Left ventricle myocardium inferior (tissue), 1 donor: ENCODE results near the gene BTBD7. TPM values are rescaled to one million over a fixed set of nuclear protein-coding genes. Genes with fewer than 3 reads are reported as not detected.

Experiments
- DNase-seq: peaks from one replicate; pipeline ENCODE4 v3.0.0-alpha.2; 2020
- H3K27ac ChIP-seq: fragments of 200-600 bp; replicated peaks from 2 replicates; pipeline ENCODE4 v1.8.0; 2021
- H3K27me3 ChIP-seq: fragments of 200-600 bp; 2 replicates; pipeline ENCODE4 v1.8.0; 2021; ENCODE audit warnings: low read depth
- H3K36me3 ChIP-seq: fragments of 200-600 bp; 2 replicates; pipeline ENCODE4 v1.8.0; 2021
- H3K4me1 ChIP-seq: fragments of 200-600 bp; 2 replicates; pipeline ENCODE4 v1.8.0; 2021
- H3K4me3 ChIP-seq: fragments of 200-600 bp; 2 replicates; pipeline ENCODE4 v1.8.0; 2021; ENCODE audit warnings: mild to moderate bottlenecking, moderate library complexity
- H3K9me3 ChIP-seq: fragments of 200-600 bp; replicated peaks from 2 replicates; pipeline ENCODE4 v1.8.0; 2021
- intact Hi-C: fragments of 100-400 bp; cut with micrococcal nuclease; formaldehyde crosslinking; loops from one replicate; pipeline ENCODE4 v1.11.0; 2022
- total RNA-seq: library from RNA; stranded (reverse); fragmentation: NEBNext Ultra II Directional; extraction: Animal tissue kit (Norgen Biotek cat#: 25700); gene quantifications from one replicate; pipeline ENCODE4 v1.2.1, GENCODE V29; 2021
- TF ChIP-seq, protein P1 (sequence below): fragments of 200-600 bp; IDR thresholded peaks from 2 replicates; pipeline ENCODE4 v1.8.0; 2021; ENCODE audit warnings: antibody characterized with exemption, mild to moderate bottlenecking, borderline replicate concordance
- donor health status: DM: no; HTN: yes; CAD: no; lungs with severe emphysema.

Gene BTBD7
- total RNA-seq, 1 donor from 2014 or later = 20.2 TPM

DNA sequence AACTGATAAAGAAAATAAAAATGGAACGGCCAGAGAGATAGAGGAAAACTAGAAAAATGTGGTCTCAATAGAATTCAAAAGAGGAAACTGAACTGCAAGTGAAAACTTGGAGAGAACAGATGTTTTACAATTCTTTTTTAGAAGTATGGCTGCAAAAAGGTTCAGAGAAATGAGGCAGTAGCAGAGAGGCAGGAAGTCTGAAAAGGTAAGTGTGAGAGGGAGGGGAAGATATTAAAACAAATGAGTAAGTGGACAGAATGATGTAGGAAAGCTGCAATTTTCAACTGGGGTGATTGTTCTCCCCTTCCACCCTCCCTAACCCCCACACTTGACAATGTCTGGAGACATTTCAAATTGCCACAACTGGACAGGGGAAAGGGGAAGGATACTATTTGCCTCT is 12.9 kb downstream of the BTBD7 start:
- H3K27me3 ChIP-seq = no peaks in the 10 kb centered on the region
- no peak for DNase-seq
- H3K27ac ChIP-seq = no peak overlapping the region
- peaks cover 69% of the 10 kb centered on the region for H3K4me1 ChIP-seq
- no peaks in the 10 kb centered on the region for H3K9me3 ChIP-seq
- TF ChIP-seq, protein P1, sequence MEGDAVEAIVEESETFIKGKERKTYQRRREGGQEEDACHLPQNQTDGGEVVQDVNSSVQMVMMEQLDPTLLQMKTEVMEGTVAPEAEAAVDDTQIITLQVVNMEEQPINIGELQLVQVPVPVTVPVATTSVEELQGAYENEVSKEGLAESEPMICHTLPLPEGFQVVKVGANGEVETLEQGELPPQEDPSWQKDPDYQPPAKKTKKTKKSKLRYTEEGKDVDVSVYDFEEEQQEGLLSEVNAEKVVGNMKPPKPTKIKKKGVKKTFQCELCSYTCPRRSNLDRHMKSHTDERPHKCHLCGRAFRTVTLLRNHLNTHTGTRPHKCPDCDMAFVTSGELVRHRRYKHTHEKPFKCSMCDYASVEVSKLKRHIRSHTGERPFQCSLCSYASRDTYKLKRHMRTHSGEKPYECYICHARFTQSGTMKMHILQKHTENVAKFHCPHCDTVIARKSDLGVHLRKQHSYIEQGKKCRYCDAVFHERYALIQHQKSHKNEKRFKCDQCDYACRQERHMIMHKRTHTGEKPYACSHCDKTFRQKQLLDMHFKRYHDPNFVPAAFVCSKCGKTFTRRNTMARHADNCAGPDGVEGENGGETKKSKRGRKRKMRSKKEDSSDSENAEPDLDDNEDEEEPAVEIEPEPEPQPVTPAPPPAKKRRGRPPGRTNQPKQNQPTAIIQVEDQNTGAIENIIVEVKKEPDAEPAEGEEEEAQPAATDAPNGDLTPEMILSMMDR = no peak
- H3K4me3 ChIP-seq = no peak overlapping the region
- intact Hi-C loops = no loop called here
- no peaks in the 10 kb centered on the region for H3K36me3 ChIP-seq

DNA sequence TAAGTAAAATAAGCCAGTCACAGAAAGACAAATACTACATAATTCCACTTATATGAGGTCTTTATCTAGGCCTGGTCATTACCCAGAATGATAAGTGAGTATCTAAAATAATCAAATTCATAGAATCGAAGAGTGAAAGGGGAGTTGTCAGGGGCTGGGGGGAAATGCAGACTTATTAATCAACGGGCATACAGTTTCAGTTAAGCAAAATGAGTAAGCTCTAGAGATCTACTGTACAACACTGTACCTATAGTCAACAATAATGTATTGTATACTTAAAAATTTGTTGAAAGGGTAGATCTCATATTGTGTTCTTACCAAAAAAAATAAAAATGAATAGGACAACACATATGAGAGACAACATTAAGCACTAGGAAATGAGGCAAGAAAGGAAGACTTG is 13.3 kb downstream of the BTBD7 start:
- Histone ChIP-seq H3K27ac (no peak overlapping the region), H3K36me3 (no peaks in the 10 kb centered on the region), H3K9me3 (no peaks in the 10 kb centered on the region), H3K27me3 (no peaks in the 10 kb centered on the region), H3K4me1 (peaks cover 64% of the 10 kb centered on the region), H3K4me3 (no peak overlapping the region)
- intact Hi-C loops = no loop called here
- TF ChIP-seq, protein P1 = no peak
- DNase-seq = no peak

DNA sequence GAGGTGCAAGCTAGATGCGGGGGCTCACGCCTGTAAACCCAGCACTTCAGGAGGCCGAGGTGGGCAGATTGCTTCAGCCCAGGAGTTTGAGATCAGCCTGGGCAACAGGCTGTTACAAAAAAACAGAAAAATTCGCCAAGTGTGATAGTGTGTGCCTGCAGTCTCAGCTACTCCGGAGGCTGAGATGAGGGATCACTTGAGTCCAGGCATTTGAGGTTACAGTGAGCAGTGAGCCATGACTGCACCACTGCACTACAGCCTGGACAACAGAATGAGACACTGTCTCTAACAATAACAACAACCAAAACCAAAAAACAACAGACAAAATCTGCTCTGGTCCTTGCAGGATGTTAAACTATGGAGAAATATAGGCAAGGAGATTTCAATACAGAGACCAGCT is 13.9 kb downstream of the BTBD7 start:
- intact Hi-C loops = no loop called here
- DNase-seq = no peak
- no peak overlapping the region for H3K4me3 ChIP-seq
- H3K9me3 ChIP-seq = no peaks in the 10 kb centered on the region
- H3K36me3 ChIP-seq = no peaks in the 10 kb centered on the region
- H3K27ac ChIP-seq = no peak overlapping the region
- no peaks in the 10 kb centered on the region for H3K27me3 ChIP-seq
- TF ChIP-seq, protein P1 = no peak
- peaks cover 59% of the 10 kb centered on the region for H3K4me1 ChIP-seq

DNA sequence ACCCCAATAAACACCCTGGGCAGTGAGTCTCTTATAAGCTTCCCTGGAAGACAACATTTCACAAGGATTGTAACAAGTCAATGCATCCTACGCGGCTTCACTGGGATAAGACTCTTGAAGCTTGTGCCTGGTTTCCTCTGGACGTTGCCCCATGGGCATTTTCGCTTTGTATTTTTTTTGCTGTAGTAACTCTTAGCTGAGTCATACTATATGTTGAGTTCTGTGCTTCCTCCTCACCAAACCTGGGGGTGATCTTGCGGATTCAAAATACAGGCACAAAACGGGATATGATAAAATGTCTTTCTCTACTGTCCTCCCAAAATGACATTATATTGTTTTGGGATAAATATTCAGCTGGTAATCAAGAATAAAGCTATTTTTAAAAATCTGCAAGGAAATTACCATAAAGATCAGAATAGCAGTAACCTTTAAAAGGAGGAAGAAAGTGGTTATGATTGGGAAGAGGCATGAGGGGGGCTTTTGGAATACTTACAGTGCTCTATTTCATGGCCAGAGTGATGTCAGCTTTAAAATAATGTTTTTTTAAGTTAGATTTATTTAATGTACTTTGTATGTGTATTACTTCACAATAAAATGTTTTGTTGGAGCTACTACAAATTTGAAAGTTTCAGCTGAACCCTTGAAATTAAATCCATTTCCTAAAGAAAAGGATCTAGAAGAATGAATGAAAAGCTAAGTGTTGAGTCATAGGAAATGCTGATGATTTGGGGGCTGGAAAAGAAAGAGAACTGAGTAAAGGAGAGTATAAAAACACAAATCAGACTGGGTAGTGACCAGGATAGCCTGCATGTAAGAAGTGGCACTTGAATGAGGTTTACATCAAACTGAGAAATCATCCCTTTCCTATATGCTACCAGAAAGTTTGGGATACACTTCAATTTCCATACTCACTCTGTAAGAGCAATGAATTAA is 14.7 kb downstream of the BTBD7 start:
- no peak overlapping the region for H3K27ac ChIP-seq
- no peak for DNase-seq
- H3K4me1 ChIP-seq = peaks cover 55% of the 10 kb centered on the region
- H3K9me3 ChIP-seq = no peaks in the 10 kb centered on the region
- H3K36me3 ChIP-seq = no peaks in the 10 kb centered on the region
- no peak overlapping the region for H3K4me3 ChIP-seq
- TF ChIP-seq, protein P1 = no peak
- intact Hi-C loops = no loop called here
- no peaks in the 10 kb centered on the region for H3K27me3 ChIP-seq

DNA sequence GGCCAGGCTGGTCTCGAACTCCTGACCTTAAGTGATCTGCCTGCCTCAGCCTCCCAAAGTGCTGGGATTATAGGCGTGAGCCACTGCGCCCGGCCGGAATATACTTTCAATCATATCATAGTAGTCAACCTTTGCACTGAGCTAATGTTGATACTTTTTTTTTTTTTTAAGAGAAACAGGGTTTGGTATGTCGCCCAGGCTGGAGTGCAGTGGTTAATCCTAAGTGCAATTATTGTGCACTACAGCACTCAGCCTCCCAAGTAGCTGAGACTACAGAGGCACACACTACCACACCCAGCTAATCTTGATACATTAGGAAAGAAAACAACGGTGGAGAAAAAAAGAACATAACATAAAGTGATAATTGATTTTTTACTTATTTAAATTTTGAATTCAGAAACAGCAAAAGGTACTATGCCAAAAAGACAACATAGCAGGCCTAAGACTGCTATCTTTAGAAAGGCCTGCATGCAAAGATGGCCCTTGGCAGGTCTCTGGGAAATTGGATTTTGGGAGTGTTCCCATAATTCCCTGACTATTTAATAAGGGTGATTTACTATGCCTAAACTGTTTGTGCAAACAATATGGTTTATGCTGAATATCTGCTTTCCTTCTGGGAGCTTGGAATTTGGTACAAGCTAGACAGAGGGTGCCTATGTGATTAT is 15.5 kb downstream of the BTBD7 start:
- intact Hi-C loops = no loop called here
- no peaks in the 10 kb centered on the region for H3K27me3 ChIP-seq
- DNase-seq = no peak

More for the DNA sequence above, 15.5 kb downstream of the BTBD7 start:
- peaks cover 58% of the 10 kb centered on the region for H3K4me1 ChIP-seq
- H3K27ac ChIP-seq = no peak overlapping the region
- H3K36me3 ChIP-seq = no peaks in the 10 kb centered on the region
- no peaks in the 10 kb centered on the region for H3K9me3 ChIP-seq
- TF ChIP-seq, protein P1 = no peak
- no peak overlapping the region for H3K4me3 ChIP-seq
